AG08396 (cell line): ENCODE results near the gene SLC25A22.

Experiments
- DNase-seq: peaks from one replicate; pipeline ENCODE4 v3.0.0; 2012; ENCODE audit warnings: low spot score, mixed read lengths

SLC25A22 gene

DNA sequence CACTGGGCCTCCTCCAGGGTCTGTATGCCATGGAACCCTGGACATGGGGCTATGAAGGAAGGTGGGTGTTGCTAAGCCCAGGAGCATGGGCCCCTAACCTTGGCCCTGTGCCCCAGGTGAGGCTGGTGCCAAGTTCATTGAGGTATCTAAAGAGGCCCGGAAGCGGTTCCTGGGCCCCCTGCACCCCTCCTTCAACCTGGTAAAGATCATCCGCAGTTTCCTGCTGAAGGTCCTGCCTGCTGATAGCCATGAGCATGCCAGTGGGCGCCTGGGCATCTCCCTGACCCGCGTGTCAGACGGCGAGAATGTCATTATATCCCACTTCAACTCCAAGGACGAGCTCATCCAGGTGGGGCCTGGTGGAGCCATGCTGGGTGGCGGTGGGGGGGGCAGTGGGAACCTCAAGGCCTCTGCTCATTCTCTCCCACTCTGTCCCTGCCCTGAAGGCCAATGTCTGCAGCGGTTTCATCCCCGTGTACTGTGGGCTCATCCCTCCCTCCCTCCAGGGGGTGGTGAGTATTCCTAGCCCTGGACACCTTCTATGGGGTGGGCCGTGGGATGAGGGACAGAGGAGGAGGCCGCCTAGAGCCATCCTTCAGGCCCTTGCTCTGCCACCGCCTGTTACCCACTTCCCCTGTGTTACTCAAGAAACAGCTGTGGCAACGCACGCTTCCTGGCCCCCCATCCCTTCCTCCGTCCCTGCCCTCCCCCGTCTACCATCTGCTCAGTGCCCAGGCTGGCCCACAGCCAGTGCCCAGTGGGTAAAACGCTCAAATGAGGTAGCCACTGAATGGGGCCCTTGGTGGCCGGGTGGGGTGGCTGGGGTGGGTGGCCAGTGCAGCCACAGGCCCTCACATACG lies 23.7 kb upstream of the SLC25A22 start:
- no peak for DNase-seq

DNA sequence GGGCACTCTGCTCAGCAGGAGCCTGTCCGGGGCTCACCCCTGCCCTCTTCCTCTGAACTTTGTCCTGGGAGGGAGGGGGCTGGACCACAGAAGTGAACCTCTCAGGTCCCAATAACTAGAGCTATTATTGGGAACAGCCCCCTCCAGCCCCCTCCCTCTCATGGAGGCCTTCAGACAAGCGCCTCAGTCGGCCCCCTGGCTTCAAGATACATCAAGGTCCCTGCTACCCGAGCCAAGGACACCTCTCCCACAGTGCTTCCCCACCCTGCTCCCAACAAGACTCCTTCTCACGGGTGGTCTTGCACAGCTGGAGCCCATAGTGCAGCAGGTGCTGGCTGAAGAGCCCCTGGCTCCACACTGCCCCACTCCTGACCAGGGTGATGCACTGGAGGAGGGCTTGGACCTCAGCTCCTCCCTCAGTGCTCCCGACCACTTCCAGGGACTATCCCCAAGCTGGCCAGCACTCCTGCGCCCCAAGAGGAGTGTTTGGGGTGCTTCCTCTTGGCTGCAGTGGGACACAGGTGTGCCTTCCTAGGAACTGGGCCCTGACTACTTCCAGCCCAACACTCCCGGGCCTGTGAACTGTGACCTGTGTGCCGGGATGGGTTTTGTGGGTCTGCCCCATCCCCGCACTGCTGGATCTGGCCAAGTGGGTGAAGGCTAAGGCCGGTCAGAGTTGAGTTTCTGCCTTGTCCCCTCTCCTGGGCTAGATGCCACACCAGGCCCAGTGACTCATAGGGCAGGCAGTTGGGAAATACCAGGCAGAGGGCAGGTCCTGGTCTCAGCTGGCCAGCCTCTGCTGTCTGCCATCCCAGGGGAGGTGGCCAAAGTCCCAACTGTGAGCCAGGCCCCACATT lies 22.8 kb upstream of the SLC25A22 start:
- peak; percentile 92 for DNase-seq

DNA sequence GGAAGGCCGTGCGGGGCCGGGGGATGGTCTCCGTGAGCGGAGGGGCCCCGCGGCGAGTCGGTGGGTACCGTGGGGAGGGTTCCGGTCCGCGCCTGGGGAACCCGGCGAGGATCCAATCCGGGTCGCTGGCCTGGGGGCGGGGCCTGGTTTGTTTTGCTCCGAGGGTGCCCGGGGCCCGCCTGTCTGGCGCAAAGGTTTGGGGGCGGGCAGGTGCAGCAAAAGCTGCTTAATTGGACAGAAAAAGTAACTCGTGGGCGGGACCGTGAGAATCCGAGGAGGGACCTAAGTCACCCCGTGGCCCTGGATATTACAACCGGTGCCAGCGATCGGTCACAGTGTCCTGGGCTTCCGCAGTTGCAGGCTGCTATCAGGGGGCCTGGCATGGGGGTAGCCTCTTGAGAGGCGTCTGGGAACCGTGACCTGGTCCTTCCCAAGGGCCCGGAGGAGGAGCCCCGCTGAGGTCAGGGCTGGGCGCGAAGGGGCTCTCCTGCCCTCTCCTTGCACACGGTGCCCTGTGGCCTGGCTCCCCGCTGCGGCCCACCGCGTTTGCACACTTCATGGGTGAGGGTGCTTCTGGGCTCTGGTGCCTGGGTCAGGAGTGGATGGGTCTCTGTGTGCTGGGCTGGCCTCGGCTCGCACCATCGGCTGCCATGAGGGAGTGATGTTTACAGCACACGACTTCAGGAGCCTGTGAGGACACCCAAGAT lies 22.0 kb upstream of the SLC25A22 start:
- DNase-seq = peak; percentile 80

DNA sequence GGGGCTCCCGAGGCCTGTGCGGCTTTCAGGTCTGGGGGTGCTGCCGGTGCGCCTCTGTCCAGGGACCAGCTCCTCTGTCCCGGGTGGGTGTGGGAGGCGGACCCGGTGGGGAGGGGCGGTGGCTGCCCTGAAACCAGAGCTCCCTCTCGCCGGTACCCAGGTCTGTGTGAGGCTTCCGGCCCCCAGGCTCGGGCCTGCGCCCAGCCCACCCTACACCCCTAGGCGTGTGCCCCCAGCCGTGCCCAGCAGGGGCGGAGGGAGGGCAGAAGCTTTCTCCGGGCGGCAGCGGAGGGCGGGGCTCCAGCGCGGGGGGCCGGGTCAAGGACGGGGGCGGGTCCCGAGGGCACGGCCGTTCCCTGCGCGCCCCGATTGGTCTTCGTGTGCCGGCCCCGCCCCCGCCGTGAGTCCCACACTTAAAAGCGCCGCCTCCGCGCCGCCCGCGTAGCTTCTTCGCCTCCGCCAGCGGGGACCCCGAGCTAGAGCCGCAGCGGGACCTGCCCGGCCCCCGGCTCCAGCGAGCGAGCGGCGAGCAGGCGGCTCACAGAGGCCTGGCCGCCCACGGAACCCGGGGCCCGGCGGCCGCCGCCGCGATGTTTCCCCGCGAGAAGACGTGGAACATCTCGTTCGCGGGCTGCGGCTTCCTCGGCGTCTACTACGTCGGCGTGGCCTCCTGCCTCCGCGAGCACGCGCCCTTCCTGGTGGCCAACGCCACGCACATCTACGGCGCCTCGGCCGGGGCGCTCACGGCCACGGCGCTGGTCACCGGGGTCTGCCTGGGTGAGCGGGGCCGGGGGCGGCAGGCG lies 21.2 kb upstream of the SLC25A22 start:
- DNase-seq = peak; percentile 96

DNA sequence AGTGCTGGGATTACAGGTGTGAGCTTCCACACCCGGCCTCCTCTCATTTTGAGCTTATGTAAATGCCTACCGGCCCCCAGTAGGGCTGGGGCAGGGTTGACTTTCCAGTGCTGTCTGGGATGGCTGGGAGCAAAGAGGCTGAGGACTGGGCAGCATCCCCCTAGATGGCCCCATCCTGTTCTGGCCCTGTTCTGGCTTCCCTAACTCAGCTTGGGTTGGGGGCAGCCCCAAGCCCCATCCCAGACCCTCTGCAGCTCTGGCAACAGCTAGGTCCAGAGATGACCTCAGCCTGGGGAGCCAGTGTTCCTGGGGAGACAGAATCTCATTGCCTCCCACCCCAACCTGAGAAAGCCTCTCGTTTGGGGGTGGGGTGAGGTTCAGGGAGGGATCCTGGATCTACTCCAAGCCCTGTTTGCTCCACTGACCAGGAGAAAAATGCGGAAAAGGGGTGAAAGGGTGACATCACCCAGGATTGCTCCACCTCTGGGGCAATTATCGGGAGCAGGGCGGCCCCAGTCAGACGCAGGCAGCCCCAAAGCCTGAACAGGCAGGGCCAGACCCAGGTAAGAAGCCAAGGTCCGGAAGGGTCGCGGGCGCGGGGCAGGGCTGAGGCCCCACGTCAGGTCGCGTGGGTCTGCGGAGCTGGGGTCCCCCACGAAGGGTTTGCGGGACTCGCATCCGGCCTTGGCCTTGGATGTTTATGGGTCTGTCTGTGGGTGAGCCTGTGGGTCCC lies 20.5 kb upstream of the SLC25A22 start, which contains the start of gene PNPLA2:
Gene PNPLA2, plus strand, starts transcription at position 519 of the 733 bp plus-strand sequence. CDS start 805 bp downstream, outside the sequence.
- peak; percentile 82 for DNase-seq

DNA sequence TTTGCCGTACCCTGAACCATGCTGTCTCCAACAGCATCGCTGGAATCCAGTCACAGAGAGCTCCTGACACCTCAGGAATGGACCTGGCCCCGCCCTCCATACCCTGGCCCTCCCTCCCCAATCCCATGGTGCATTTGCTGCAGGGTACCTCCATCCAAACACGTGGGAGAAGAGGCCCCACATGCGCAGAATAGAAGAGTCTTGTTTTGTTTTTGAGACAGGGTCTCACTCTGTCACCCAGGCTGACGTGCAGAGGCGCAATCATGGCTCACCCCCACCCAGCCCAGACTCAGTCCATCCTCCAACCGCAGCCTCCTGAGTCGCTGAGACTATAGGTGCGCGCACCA lies 18.3 kb upstream of the SLC25A22 start:
- no peak for DNase-seq

DNA sequence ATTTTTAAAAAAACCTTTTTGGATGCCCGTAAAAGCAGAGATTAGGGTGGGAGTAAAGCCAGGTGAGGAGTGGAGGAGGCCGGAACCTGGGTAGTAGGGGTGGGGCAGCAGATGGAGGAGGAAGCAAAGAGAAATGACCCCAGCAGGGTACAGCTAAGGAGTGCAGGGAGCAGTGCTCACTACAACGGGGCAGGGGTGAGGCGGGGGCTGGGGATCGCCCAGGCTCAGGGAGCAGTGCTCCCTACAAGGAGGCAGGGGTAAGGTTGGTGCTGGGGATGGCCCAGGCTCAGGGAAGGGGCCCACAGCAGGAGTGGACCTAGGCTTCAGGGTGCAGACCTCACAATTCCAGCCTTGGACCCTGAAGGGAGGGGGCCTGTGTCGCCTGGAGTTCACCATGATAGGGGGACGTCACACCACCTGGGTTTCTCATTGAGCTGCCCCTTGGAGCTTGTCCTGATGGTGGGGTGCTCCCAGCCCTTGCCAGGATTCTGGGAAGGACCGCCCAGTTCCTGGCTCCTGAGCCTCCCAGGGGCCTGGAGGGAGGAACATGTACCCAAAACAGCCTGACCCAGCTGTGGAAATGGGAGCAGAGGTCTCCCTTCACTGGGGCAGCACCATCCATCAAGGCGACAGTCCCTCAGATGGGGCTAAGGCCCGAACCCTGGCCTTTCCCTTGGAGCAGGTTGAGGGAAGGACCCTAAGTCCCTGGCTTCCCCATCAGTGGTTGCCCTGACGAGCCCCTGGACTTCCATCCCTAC lies 17.8 kb upstream of the SLC25A22 start:
- DNase-seq = no peak

DNA sequence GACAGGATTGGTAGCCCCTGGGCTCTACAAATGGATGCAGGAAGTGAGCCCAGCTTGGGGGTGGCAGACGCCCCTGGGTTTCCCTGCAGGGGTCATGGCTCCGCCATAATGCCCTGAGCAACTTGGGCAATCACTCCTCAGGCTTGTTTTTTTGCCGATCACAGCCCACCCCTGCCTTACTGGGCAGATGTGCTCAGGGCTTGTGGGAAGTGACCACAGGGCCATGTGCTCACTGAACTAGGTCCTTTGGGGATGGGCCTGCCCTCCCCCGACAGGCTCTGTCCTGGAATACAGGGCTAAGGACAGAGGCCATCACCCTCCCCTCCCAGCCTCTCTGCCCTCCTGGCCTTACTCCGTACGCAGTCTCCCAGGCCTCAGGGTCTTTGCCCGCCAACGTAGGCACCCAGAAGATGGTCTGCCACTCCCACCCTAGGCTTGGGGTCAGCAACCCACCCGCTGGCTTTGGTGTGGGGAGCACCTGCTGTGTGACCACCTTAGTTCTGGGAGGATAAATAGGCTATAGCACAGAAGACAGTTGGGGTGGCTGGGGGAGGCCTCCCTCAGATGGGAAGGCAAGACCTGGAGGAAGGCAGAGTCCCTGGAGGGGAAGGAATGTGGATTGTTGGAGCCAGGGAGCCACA lies 15.5 kb upstream of the SLC25A22 start:
- no peak for DNase-seq

DNA sequence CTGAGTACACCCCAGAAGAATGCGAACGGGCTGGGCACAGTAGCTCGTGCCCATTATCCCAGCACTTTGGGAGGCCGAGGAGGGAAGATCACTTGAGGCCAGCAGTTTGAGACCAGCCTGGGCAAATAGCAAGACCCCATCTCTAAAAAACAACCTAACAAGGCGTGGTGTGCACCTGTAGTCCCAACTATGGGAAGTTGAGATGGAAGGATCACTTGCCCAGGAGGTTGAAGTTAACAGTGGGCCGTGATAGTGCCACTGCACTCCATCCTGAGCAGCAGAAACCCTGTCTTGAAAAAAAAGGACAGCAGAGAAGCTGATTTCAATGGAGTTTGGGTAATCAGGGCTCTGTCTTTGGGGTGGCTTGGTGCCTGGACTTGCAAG lies 15.0 kb upstream of the SLC25A22 start:
- DNase-seq = no peak

DNA sequence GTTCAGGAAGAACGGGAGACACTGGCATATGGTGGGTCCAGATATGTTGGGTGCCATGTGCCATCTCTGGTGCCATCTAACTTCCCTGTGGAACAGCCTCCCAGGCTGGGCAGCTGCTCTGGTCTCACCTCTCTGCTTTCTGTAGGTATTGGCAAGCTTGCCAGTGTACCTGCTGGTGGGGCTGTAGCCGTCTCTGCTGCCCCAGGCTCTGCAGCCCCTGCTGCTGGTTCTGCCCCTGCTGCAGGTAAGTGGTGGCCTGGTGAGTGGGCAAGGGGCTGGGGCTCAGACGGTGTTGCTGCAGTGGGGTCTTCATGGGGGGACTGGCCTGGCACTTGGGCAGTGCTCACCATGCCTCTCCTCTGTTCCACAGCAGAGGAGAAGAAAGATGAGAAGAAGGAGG lies 14.3 kb upstream of the SLC25A22 start:
- DNase-seq = no peak

DNA sequence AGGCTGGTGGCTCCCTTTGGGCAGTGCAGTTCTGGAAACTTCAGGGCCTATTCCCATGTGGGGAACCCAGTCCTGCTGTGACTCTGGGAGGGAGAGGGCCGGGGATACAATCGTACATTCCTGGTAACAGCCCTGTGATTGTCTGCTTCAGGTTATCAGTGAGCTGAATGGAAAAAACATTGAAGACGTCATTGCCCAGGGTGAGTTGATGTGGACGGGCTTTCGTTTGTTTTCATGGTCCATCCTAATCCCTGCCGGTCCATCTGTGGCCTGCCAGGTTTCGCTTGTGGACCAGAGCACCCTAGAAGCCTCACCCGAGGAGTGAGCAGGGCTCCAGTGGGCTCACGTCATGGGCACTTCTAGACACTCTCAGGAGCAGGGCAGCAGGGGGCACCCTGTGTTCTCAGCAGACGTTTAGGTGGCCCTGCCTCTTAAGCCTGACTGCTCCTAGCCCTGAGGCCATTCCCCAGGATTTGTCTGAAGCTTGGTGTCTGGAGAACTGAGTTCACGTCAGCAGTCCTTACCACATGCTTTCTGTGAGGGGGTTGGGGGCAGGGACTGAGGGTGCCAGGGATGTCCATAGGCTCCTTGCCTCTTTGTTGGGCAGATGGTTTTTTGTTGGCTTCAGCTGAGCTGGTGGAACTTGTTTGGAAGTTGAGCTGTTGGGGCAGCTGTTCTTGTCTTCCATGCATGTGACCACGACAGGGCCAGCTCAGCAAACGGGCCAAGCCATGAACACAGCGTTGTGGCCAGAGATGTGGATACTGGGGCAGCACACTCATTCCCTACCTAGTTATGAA lies 13.6 kb upstream of the SLC25A22 start:
- DNase-seq = no peak

DNA sequence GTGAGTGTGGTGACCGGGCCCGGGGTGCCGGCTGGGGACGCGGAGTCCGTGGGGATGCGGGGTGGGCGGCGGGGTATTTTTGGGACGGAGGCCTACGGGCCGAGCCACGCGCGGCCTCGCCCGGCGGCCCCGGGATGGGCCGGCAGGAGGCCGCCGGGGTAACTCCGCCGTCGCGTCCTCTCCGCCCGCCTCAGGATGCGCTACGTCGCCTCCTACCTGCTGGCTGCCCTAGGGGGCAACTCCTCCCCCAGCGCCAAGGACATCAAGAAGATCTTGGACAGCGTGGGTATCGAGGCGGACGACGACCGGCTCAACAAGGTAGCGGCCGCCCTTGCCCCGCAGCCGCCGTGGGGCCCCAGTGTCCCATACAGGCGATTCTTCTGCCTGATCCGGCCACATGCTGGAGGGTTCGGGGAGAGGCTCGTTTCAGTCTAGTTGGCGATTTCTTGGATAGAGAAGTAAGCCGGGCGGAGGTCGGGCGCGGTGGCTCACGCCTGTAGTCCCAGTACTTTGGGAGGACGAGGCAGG lies 12.0 kb upstream of the SLC25A22 start:
- DNase-seq = no peak

DNA sequence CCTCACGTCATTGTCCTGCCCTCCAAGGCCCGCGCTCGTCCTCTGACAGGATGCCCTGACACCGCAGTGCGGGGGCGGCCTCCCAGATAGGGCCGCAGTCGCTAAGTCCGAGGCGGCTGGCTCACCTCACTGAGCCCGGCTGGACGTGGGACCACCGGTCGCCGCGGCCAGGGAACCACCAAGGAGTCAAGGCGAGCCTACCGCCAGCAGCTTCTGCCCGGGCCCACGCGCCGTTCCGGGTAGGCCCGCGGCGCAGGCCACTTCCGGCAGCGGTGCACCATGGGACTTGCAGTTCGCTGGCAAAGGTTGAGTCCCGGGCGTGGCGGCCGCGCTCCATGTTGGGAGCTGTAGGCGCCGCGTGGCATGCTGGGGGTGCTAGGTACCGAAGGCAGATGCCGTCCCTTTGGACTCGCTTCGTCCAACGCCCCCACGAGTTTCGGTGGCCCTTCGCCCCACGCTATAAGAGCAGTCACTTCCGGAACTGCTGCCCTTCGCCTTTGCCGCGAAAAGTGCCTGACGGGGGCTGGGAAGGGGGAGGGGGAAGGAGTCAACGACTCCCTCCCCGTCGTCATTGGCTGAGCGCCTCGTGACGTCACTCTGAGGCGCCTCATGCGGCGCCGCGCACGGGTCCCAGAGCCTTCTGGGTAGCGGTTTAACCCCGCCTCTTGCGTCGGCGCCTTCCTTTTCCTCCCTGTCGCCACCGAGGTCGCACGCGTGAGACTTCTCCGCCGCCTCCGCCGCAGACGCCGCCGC lies 11.4 kb upstream of the SLC25A22 start, which contains the start of gene RPLP2:
Gene RPLP2, plus strand, starts transcription at position 681 of the 753 bp plus-strand sequence. CDS start 268 bp downstream, outside the sequence.
- peak; percentile 98 for DNase-seq

DNA sequence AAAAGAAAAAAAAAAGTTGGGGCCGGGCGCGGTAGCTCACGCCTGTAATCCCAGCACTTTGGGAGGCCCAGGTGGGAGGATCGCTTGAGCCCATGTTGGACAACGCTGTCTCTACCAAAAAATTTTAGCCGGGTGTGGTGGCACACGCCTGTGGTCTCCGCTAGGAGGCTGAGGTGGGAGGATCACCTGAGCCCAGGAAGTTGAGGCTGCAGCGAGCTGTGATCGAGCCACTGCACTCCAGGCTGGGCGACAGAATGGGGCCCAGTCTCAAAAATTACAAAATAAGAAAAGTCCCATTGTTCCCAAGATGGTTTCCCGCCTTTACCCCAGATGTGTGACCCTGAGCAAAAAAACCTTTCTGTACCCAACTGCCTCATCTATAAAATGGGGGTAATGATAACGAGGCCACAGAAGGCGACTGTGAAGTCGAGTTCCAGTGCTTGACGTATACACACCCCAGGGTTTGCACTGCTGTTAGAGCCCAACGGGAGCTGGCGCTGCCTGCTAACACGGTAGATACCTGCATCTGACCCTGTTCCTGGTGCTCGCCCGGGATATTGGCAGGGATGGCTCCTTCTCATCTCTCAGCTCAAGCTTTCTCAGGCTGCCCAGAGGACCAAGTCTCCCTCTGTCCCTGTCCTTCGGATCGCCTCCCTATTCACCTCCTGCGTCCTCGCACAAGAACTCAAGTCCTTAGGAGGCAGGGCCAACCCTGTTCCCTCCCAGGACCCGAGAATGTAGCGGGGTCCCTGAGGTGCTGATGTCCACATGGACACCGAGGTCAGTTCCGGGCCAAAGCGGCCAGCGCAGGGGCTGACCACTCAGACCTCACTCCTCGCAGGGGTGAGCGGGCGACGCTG lies 10.6 kb upstream of the SLC25A22 start:
- DNase-seq = peak; percentile 90

DNA sequence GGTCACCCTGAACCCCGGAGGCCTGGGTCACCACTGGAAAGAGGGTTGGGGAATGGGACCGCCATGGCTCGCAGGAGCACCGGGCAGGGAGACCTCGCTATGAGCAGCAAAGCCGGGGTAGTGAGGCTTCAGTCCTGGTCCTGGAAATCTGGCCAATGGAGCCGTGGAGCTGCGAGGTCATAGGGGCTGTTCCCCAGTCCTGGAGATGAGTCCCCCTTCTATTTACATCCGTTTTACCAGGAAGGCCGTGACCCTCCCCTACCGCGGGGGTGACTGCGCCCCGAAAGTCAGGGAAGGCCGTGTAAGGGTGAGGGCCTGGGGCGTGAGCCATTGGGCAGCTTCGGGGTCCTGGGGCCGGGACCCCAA lies 6.5 kb upstream of the SLC25A22 start:
- no peak for DNase-seq

DNA sequence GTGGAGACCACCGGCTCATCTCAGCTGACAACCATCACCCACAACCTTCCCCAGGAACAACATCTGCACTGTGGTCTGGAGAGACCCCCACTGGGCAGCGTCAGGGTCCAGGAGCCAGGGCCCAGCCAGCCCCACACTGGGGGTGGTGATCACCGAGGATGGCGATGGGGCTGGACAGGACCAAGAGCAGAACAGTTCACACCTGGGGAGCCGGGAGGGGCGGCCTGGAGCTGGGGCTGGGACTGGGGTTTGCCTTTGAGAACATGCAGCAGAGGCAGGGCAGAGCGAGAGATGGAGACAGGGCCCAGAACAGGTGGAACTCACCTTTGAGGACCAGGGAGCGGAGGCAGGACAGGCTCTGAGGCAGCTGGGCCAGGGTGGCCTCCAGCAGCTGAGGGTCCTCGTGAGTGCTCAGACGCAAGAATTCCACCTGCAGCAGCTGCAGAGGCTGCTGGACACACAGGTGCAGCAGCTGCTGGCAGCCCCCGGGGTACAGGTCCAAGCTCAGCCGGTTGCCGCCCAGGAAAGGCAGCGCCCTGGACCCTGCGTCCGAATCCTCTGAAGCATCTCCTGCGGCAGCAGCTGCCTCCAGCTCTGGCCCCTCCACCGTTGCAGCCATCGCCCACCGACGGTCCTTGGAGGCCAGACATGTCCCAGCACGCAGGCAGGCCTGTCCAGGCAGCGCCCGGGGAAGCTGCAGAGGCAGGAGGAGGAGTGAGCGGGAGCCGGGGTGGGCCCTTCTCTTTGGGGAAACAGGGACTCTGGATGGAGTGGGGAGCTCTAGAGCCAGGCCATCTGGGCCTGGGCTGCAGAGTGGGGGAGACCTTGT lies 5.9 kb upstream of the SLC25A22 start:
- peak; percentile 53 for DNase-seq
